ENCODE results near the gene ABCC6. TPM values are rescaled to one million over a fixed set of nuclear protein-coding genes. Genes with fewer than 3 reads are reported as not detected.

ABCC6 gene
- total RNA-seq, 4 donors from 2014 or later: 0.23 to 2.1 (median 0.90) TPM

GRCh38 chr16:16138034-16138635 lies 85.2 kb downstream of the ABCC6 start:
- intact Hi-C loops (cut with DNase I; ENCODE audit: low total_unique reads): no loop called here
- TF ChIP-seq, protein P1, sequence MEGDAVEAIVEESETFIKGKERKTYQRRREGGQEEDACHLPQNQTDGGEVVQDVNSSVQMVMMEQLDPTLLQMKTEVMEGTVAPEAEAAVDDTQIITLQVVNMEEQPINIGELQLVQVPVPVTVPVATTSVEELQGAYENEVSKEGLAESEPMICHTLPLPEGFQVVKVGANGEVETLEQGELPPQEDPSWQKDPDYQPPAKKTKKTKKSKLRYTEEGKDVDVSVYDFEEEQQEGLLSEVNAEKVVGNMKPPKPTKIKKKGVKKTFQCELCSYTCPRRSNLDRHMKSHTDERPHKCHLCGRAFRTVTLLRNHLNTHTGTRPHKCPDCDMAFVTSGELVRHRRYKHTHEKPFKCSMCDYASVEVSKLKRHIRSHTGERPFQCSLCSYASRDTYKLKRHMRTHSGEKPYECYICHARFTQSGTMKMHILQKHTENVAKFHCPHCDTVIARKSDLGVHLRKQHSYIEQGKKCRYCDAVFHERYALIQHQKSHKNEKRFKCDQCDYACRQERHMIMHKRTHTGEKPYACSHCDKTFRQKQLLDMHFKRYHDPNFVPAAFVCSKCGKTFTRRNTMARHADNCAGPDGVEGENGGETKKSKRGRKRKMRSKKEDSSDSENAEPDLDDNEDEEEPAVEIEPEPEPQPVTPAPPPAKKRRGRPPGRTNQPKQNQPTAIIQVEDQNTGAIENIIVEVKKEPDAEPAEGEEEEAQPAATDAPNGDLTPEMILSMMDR (IDR thresholded peaks at IDR 0.05): no peak
- no peak for TF ChIP-seq POLR2A (IDR thresholded peaks at IDR 0.05)
- DNase-seq (ENCODE audit: low spot score in 2 of 2): no peak
- 95 to 96% methylated on average over 15 of the region's 15 CpGs for WGBS, 2 donors
- H3K4me3 ChIP-seq (ENCODE audit: low read depth, poor library complexity, severe bottlenecking): no peak overlapping the region

- intact Hi-C loops (cut with DNase I; ENCODE audit: low total_unique reads): no loop called here
- 65 to 74% methylated on average over 8 of the region's 8 CpGs for WGBS, 2 donors
- H3K4me3 ChIP-seq (ENCODE audit: low read depth, poor library complexity, severe bottlenecking): no peak overlapping the region
- DNase-seq (ENCODE audit: low spot score in 2 of 2): no peak
- TF ChIP-seq, protein P1 (IDR thresholded peaks at IDR 0.05): no peak
- no peak for TF ChIP-seq POLR2A (IDR thresholded peaks at IDR 0.05)
Observed at GRCh38 chr16:16137110-16137509, 86.2 kb downstream of the ABCC6 start.

GRCh38 chr16:16136588-16136987 lies 86.7 kb downstream of the ABCC6 start:
- intact Hi-C loops (cut with DNase I; ENCODE audit: low total_unique reads): no loop called here
- H3K4me3 ChIP-seq (ENCODE audit: low read depth, poor library complexity, severe bottlenecking): no peak overlapping the region
- TF ChIP-seq, protein P1 (IDR thresholded peaks at IDR 0.05): no peak
- no peak for TF ChIP-seq POLR2A (IDR thresholded peaks at IDR 0.05)
- 97% methylated on average over 6 of the region's 6 CpGs for WGBS, 2 donors
- DNase-seq (ENCODE audit: low spot score in 2 of 2): no peak

DNA sequence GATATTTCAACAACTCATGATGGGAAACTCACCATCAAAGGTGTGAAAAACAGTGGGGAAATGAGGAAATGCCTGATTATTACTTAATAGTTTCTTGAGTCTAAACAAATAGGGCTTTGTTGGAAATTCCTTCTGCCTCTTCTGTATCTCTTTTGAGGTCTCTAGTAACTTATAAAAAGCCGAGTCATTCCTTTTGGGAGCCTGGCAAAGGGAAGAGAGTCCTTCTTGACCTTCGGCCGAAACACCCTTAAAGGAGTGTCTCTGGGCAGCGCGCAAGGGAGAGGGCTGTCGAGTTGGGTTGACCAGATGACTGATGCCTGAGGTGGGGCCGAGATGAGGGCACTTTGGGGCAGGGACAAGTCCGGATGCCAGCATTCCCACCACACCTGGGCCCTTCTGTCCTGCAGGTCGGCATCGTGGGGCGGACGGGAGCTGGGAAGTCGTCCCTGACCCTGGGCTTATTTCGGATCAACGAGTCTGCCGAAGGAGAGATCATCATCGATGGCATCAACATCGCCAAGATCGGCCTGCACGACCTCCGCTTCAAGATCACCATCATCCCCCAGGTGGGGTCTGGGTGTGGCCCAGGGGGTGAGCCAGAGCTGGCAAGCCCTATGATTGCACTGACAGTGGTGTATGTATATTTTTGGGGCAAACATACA lies 89.2 kb downstream of the ABCC6 start:
- intact Hi-C loops (cut with DNase I; ENCODE audit: low total_unique reads): no loop called here
- no peak for TF ChIP-seq POLR2A (IDR thresholded peaks at IDR 0.05)
- TF ChIP-seq, protein P1 (IDR thresholded peaks at IDR 0.05): no peak
- 92 to 95% methylated on average over 20 to 21 of the region's 21 CpGs for WGBS, 2 donors

GRCh38 chr16:16131659-16132058 lies 91.6 kb downstream of the ABCC6 start:
- intact Hi-C loops (cut with DNase I; ENCODE audit: low total_unique reads): no loop called here
- TF ChIP-seq, protein P1 (IDR thresholded peaks at IDR 0.05): no peak
- no peak for TF ChIP-seq POLR2A (IDR thresholded peaks at IDR 0.05)
- no peak overlapping the region for H3K4me3 ChIP-seq (ENCODE audit: low read depth, poor library complexity, severe bottlenecking)
- no peak for DNase-seq (ENCODE audit: low spot score in 2 of 2)
- 96% methylated on average over 15 of the region's 15 CpGs for WGBS, 2 donors

More for the DNA sequence above, 89.2 kb downstream of the ABCC6 start:
- no peak for DNase-seq (ENCODE audit: low spot score in 2 of 2)
- H3K4me3 ChIP-seq (ENCODE audit: low read depth, poor library complexity, severe bottlenecking): no peak overlapping the region

All from lower leg skin (tissue), 4 donors.